HFFc6 (cell line): ENCODE results near the gene ORAI1. TPM values are rescaled to one million over a fixed set of nuclear protein-coding genes. Genes with fewer than 3 reads are reported as not detected.

Experiments used
- DNase-seq: peaks from one replicate; pipeline ENCODE4 v3.0.0-alpha.2; 2018
- H3K27ac Mint-ChIP-seq: 2 replicates; pipeline ENCODE4 v1.8.0; 2020; ENCODE audit warnings: mild to moderate bottlenecking, mixed read lengths
- H3K27me3 Mint-ChIP-seq: 2 replicates; pipeline ENCODE4 v1.8.0; 2021; ENCODE audit warnings: mild to moderate bottlenecking, moderate library complexity, mixed read lengths; ENCODE audit not compliant: insufficient read depth
- H3K36me3 Mint-ChIP-seq: 2 replicates; pipeline ENCODE4 v1.8.0; 2021; ENCODE audit warnings: low read depth, mixed read lengths
- H3K4me1 Mint-ChIP-seq: 2 replicates; pipeline ENCODE4 v1.8.0; 2020; ENCODE audit warnings: low read depth, mixed read lengths
- H3K4me3 Mint-ChIP-seq: 2 replicates; pipeline ENCODE4 v1.8.0; 2020; ENCODE audit warnings: mild to moderate bottlenecking, moderate library complexity, mixed read lengths
- H3K9me3 Mint-ChIP-seq: 2 replicates; pipeline ENCODE4 v1.8.0; 2020; ENCODE audit warnings: mild to moderate bottlenecking, mixed read lengths
- long read RNA-seq: library from polyadenylated mRNA; unstranded; transcript quantifications from one replicate; pipeline ENCODE4 v2.0.0, GENCODE V29; 2019
- total RNA-seq, 6 experiments: library from RNA; stranded (reverse); fragmentation: NEBNext Ultra II Directional; extraction: Animal tissue kit (Norgen Biotek cat#: 25700); gene quantifications; 2 replicates in 1 of 6; 3 replicates in 5 of 6; pipeline ENCODE4 v1.2.3, GENCODE V29; 2021
- TF ChIP-seq, protein P1 (sequence below): fragments of 200-600 bp; sonication (generic); IDR thresholded peaks from 2 replicates; pipeline ENCODE4 v1.5.0; 2021; ENCODE audit warnings: antibody characterized with exemption, mild to moderate bottlenecking

Gene ORAI1
- total RNA-seq = 10 to 100 TPM; 18.5 to 25.7 (median 22.0) TPM
- long read RNA-seq, transcript ORAI1-203 (2 exons, 2,138 nt) = major isoform, 6 of 9 reads
- long read RNA-seq, partial matches to known transcripts = 0 of 9 reads
- long read RNA-seq, other reads (novel, unspliced or antisense) = 3 of 9 reads

GRCh38 chr12:121626087-121626852 is at the start of gene ORAI1:
TSS of gene ORAI1 (plus strand) at chr12:121626530.
- H3K36me3 Mint-ChIP-seq = peaks cover 9% of the 10 kb centered on the region; the same call in 1 of the 2 replicates
- peak within 1 kb of the TSS; percentile 93 for H3K4me3 Mint-ChIP-seq
- H3K4me1 Mint-ChIP-seq = peaks cover 37% of the 10 kb centered on the region
- H3K27ac Mint-ChIP-seq = peak within 1 kb of the TSS; percentile 89
- DNase-seq = peak; percentile 91
- peaks cover 3% of the 10 kb centered on the region; the same call in 1 of the 2 replicates for H3K27me3 Mint-ChIP-seq
- H3K9me3 Mint-ChIP-seq = no peaks in the 10 kb centered on the region
- TF ChIP-seq, protein P1, sequence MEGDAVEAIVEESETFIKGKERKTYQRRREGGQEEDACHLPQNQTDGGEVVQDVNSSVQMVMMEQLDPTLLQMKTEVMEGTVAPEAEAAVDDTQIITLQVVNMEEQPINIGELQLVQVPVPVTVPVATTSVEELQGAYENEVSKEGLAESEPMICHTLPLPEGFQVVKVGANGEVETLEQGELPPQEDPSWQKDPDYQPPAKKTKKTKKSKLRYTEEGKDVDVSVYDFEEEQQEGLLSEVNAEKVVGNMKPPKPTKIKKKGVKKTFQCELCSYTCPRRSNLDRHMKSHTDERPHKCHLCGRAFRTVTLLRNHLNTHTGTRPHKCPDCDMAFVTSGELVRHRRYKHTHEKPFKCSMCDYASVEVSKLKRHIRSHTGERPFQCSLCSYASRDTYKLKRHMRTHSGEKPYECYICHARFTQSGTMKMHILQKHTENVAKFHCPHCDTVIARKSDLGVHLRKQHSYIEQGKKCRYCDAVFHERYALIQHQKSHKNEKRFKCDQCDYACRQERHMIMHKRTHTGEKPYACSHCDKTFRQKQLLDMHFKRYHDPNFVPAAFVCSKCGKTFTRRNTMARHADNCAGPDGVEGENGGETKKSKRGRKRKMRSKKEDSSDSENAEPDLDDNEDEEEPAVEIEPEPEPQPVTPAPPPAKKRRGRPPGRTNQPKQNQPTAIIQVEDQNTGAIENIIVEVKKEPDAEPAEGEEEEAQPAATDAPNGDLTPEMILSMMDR = no peak; the same call in 1 of the 2 replicates

GRCh38 chr12:121576851-121577391 is 49.4 kb upstream of the ORAI1 start:
- DNase-seq = peak; percentile 91
- TF ChIP-seq, protein P1 = no peak
- peak overlapping the region; percentile 99 for H3K27ac Mint-ChIP-seq
- H3K27me3 Mint-ChIP-seq = peaks cover 7% of the 10 kb centered on the region; the same call in 1 of the 2 replicates
- peaks cover 19% of the 10 kb centered on the region for H3K36me3 Mint-ChIP-seq
- peaks cover 44% of the 10 kb centered on the region for H3K4me1 Mint-ChIP-seq
- H3K9me3 Mint-ChIP-seq = no peaks in the 10 kb centered on the region
- H3K4me3 Mint-ChIP-seq = peak overlapping the region; percentile 85

GRCh38 chr12:121577443-121578180 is 48.7 kb upstream of the ORAI1 start:
- peaks cover 7% of the 10 kb centered on the region; the same call in 1 of the 2 replicates for H3K27me3 Mint-ChIP-seq
- H3K4me3 Mint-ChIP-seq = peak overlapping the region; percentile 85
- peak overlapping the region; percentile 99 for H3K27ac Mint-ChIP-seq
- no peaks in the 10 kb centered on the region for H3K9me3 Mint-ChIP-seq
- H3K4me1 Mint-ChIP-seq = peaks cover 51% of the 10 kb centered on the region
- TF ChIP-seq, protein P1 = no peak
- no peak for DNase-seq
- peaks cover 14% of the 10 kb centered on the region for H3K36me3 Mint-ChIP-seq

DNA sequence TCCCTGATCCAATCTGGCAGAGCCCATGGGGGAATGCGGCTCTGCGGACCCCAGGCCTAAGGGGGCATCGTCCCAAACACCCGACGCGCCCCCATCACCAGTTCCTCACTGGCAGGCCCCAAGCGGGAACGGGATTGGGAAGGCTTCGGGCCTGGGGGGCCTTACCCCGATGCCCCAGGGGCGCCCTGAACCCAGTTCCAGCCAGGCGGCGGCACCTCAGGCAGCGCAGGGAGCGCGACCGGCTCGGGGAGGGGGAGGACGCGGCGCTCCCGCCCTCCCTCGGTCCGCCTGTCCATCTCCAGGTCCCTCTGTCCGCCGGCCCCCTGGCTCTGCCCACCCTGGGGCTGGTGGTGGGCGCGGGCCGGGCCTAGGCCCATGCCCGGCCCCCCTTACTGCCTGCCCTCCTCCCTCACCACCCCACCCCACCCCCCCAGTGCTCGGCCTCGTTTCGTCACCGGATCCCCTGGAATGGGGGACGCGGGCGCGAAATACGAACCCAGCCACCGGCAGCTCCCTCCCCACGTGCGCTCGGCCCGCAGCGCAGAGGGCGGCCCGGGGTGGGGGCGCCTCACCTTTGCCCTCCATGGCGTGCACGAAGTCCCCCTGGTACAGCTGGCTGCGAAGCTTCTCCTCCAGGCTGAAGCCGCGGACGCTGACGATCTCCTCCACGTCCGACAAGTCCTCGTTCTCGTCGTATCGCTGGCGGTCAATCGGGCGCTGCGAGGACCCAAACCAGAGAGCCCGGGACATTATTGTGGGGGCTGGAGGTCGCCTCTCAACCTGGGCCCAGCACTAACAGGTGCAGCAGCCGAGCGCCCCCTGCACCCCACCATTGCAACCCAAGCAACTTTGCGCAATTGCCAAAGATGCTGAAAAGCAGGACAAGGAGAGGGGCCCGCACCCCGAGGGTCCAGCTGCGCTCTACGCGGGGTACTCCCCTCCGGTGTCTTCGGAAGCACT is 47.8 kb upstream of the ORAI1 start:
- Mint-ChIP-seq H3K27me3 (peaks cover 7% of the 10 kb centered on the region; the same call in 1 of the 2 replicates), H3K4me3 (peak overlapping the region; percentile 92), H3K27ac (peak overlapping the region; percentile 99), H3K4me1 (peaks cover 56% of the 10 kb centered on the region), H3K36me3 (peaks cover 14% of the 10 kb centered on the region), H3K9me3 (no peaks in the 10 kb centered on the region)
- no peak for DNase-seq
- TF ChIP-seq, protein P1 = peak; percentile 30; the same call in 1 of the 2 replicates
